PC-9 (cell line): ENCODE results near the gene EGFL8. TPM values are rescaled to one million over a fixed set of nuclear protein-coding genes. Genes with fewer than 3 reads are reported as not detected.

Source experiments
- Bru-seq: library from RNA; stranded (reverse); fragments of 400-500 nt; gene quantifications from one replicate; lab custom pipeline; 2021; lab: Mats Ljungman, UMichigan
- BruChase-seq, 2 experiments: library from RNA; stranded (reverse); fragments of 400-500 nt; gene quantifications; one replicate each; lab custom pipeline; 2021; lab: Mats Ljungman, UMichigan
- BruUV-seq: library from RNA; stranded (reverse); fragments of 400-500 nt; replicated peaks from 2 replicates; lab custom pipeline; 2021; lab: Mats Ljungman, UMichigan
- CTCF ChIA-PET: fragments of 300-600 bp; sonication (Branson Sonifier 250); formaldehyde crosslinking; loops from one replicate; lab custom pipeline; 2022; ENCODE audit warnings: antibody characterized with exemption; lab: Charles Lee
- POLR2A ChIA-PET: fragments of 300-600 bp; sonication (Branson Sonifier 250); formaldehyde crosslinking; loops from one replicate; lab custom pipeline; 2022; ENCODE audit warnings: antibody characterized with exemption; ENCODE audit not compliant: unreplicated experiment; lab: Charles Lee
- DNase-seq, 2 experiments: peaks; one replicate each; pipeline versions ENCODE4 v3.0.0 to v3.0.0-alpha.2; 2015 to 2022; ENCODE audit warnings: mixed read lengths in 1 of 2
- H2AFZ ChIP-seq: fragments of 200-600 bp; sonication (generic); 2 replicates; pipeline ENCODE4 v1.8.1; 2017; ENCODE audit warnings: antibody characterized with exemption
- H3F3A ChIP-seq: fragments of 200-600 bp; sonication (generic); 2 replicates; pipeline ENCODE4 v1.8.1; 2017; ENCODE audit warnings: antibody characterized with exemption, mild to moderate bottlenecking, low read depth; ENCODE audit not compliant: insufficient read depth
- H3K27ac ChIP-seq: fragments of 200-600 bp; sonication (generic); 2 replicates; pipeline ENCODE4 v1.6.1; 2016; ENCODE audit warnings: mixed run types
- H3K27me3 ChIP-seq: fragments of 200-600 bp; sonication (generic); 2 replicates; pipeline ENCODE4 v1.6.1; 2016; ENCODE audit warnings: low read depth, mixed run types; ENCODE audit not compliant: insufficient read depth
- H3K36me3 ChIP-seq: fragments of 200-600 bp; sonication (generic); 2 replicates; pipeline ENCODE4 v1.6.1; 2016; ENCODE audit warnings: low read depth, mixed run types
- H3K4me1 ChIP-seq: fragments of 200-600 bp; sonication (generic); replicated peaks from 2 replicates; pipeline ENCODE4 v1.6.1; 2016; ENCODE audit warnings: mixed run types; ENCODE audit not compliant: insufficient read depth
- H3K4me2 ChIP-seq: fragments of 200-600 bp; sonication (generic); 2 replicates; pipeline ENCODE4 v1.6.1; 2017; ENCODE audit warnings: mixed run types
- H3K4me3 ChIP-seq: fragments of 200-600 bp; sonication (generic); 2 replicates; pipeline ENCODE4 v1.6.1; 2016; ENCODE audit warnings: mixed run types
- H3K79me2 ChIP-seq: fragments of 200-600 bp; sonication (generic); 2 replicates; pipeline ENCODE4 v1.6.1; 2017; ENCODE audit warnings: low read depth, mixed run types
- H3K9me2 ChIP-seq: fragments of 200-600 bp; sonication (generic); 2 replicates; pipeline ENCODE4 v1.8.1; 2017; ENCODE audit warnings: mild to moderate bottlenecking; ENCODE audit not compliant: insufficient read depth
- H3K9me3 ChIP-seq: fragments of 200-600 bp; sonication (generic); 2 replicates; pipeline ENCODE4 v1.8.1; 2016; ENCODE audit warnings: low read depth; ENCODE audit not compliant: insufficient read depth
- H4K20me1 ChIP-seq: fragments of 200-600 bp; sonication (generic); 2 replicates; pipeline ENCODE4 v1.8.1; 2017; ENCODE audit not compliant: insufficient read depth
- CTCF ChIP-seq: fragments of 200-600 bp; sonication (generic); conservative IDR thresholded peaks from 2 replicates; pipeline ENCODE4 v1.6.1; 2017; ENCODE audit warnings: mixed run types, antibody characterized with exemption, mild to moderate bottlenecking, moderate library complexity
- EZH2 ChIP-seq: fragments of 200-600 bp; sonication (generic); IDR thresholded peaks from 2 replicates; pipeline ENCODE4 v1.8.0; 2017; ENCODE audit warnings: antibody characterized with exemption, low read depth
- intact Hi-C: fragments of 100-400 bp; cut with micrococcal nuclease; formaldehyde crosslinking; loops from one replicate; pipeline ENCODE4 v1.10.0; 2022; ENCODE audit not compliant: unreplicated experiment
- long read RNA-seq: library from polyadenylated mRNA; stranded (forward); transcript quantifications from one replicate; pipeline ENCODE4 v2.0.0, GENCODE V29; 2022
- total RNA-seq: library from RNA; stranded (reverse); gene quantifications from 2 replicates; pipeline ENCODE4 v1.2.3, GENCODE V29; 2021

Gene EGFL8
- total RNA-seq (23.3 and 26.0 TPM in 2 replicates), Bru-seq, nascent RNA (percentile 66 among the genes with signal in this experiment), BruChase-seq, experiment 1, labeled RNA remaining after a 2-hour chase (percentile 95 among the genes with signal in this experiment), BruChase-seq, experiment 2, labeled RNA remaining after a 6-hour chase (percentile 93 among the genes with signal in this experiment)
- long read RNA-seq, partial matches to known transcripts: 1 of 8 reads
- long read RNA-seq, other reads (novel, unspliced or antisense): 4 of 8 reads

GRCh38 chr6:32164295-32164694 lies at the start of gene EGFL8:
Gene EGFL8 (plus strand): TSS chr6:32164595. CDS start chr6:32166166, 1,571 bp downstream.
- Histone ChIP-seq H3K27me3 (no peaks in the 10 kb centered on the region), H3K4me3 (no peak within 1 kb of the TSS), H3K79me2 (no peaks in the 10 kb centered on the region), H2AFZ (no peak within 1 kb of the TSS), H4K20me1 (no peaks in the 10 kb centered on the region), H3K9me2 (no peaks in the 10 kb centered on the region), H3K27ac (no peak within 1 kb of the TSS), H3F3A (peaks cover 14% of the 10 kb centered on the region; the same call in 1 of the 2 replicates), H3K36me3 (no peaks in the 10 kb centered on the region), H3K9me3 (no peaks in the 10 kb centered on the region), H3K4me2 (no peak within 1 kb of the TSS), H3K4me1 (no peaks in the 10 kb centered on the region)
- no TSS peak for BruUV-seq
- intact Hi-C loops: no loop called here
- TF ChIP-seq CTCF: no peak
- DNase-seq: no peak
- ChIA-PET POLR2A (no interaction called here), CTCF (interaction anchor here (0.5 kb wide), 1 partner anchor 87 kb away, joined by 4 read pairs; no protein-coding TSS in a partner anchor)

GRCh38 chr6:32114796-32115195 lies 49.6 kb upstream of the EGFL8 start:
- Histone ChIP-seq H3K4me2 (0 out of 2 replicates have a peak overlapping the region, but pooled peaks have one; percentile 22), H3K9me3 (no peaks in the 10 kb centered on the region), H3K79me2 (no peaks in the 10 kb centered on the region), H4K20me1 (no peaks in the 10 kb centered on the region; the same call in 1 of the 2 replicates), H3K4me3 (no peak overlapping the region), H3F3A (peaks cover 20% of the 10 kb centered on the region), H3K27me3 (no peaks in the 10 kb centered on the region), H3K36me3 (peaks cover 9% of the 10 kb centered on the region; the same call in 1 of the 2 replicates), H3K4me1 (peaks cover 21% of the 10 kb centered on the region; the same call in 1 of the 2 replicates), H3K27ac (no peak overlapping the region), H2AFZ (no peak overlapping the region), H3K9me2 (no peaks in the 10 kb centered on the region)
- peak; percentile 39 to 60 for DNase-seq
- BruUV-seq: no TSS peak
- CTCF ChIA-PET: interaction anchor here (1.0 kb wide), 1 partner anchor 35 kb away, joined by 3 read pairs; no protein-coding TSS in a partner anchor
- TF ChIP-seq CTCF (no peak), EZH2 (no peak)
- POLR2A ChIA-PET: interaction anchor here (0.6 kb wide), 2 partner anchors 11 to 21 kb away, joined by 3 to 4 read pairs; no protein-coding TSS in a partner anchor
- intact Hi-C loops: loop anchor here (1.0 to 5.0 kb wide), 4 partner anchors 27 to 683 kb away; no protein-coding TSS in a partner anchor

GRCh38 chr6:32115623-32116022 lies 48.8 kb upstream of the EGFL8 start:
- H3K9me2 ChIP-seq: no peaks in the 10 kb centered on the region
- no peaks in the 10 kb centered on the region; the same call in 1 of the 2 replicates for H4K20me1 ChIP-seq
- no peak for TF ChIP-seq CTCF
- intact Hi-C loops: loop anchor here (2.0 to 5.0 kb wide), 3 partner anchors 69 to 682 kb away; no protein-coding TSS in a partner anchor
- peaks cover 23% of the 10 kb centered on the region for H3F3A ChIP-seq
- H3K79me2 ChIP-seq: no peaks in the 10 kb centered on the region
- DNase-seq: no peak
- H3K4me1 ChIP-seq: peaks cover 21% of the 10 kb centered on the region; the same call in 1 of the 2 replicates
- ChIA-PET CTCF (no interaction called here), POLR2A (interaction anchor here (0.5 to 0.6 kb wide), 2 partner anchors 12 to 39 kb away, joined by 3 read pairs; no protein-coding TSS in a partner anchor)
- BruUV-seq: no TSS peak
- no peaks in the 10 kb centered on the region for H3K9me3 ChIP-seq
- H3K4me3 ChIP-seq: no peak overlapping the region
- H3K36me3 ChIP-seq: peaks cover 9% of the 10 kb centered on the region; the same call in 1 of the 2 replicates
- H3K27ac ChIP-seq: no peak overlapping the region
- no peak overlapping the region for H3K4me2 ChIP-seq
- no peaks in the 10 kb centered on the region for H3K27me3 ChIP-seq
- H2AFZ ChIP-seq: no peak overlapping the region
